Suppressor macrophage treated with lipopolysaccharide for 4 hours (primary cell): ENCODE results near the gene ATXN7.

Experiments
- DNase-seq: peaks from one replicate; pipeline ENCODE4 v3.0.0-alpha.2; 2020

ATXN7 gene

GRCh38 chr3:63992516-63993209 is 129.0 kb downstream of the ATXN7 start:
- DNase-seq: peak; percentile 51

GRCh38 chr3:63993653-63994079 is 130.0 kb downstream of the ATXN7 start:
- DNase-seq: peak; percentile 72

GRCh38 chr3:63995086-63995485 is 131.4 kb downstream of the ATXN7 start:
- DNase-seq: peak; percentile 88

GRCh38 chr3:63998852-63999754 is 135.4 kb downstream of the ATXN7 start:
- no peak for DNase-seq

- no peak for DNase-seq
These were observed 136.9 kb downstream of the ATXN7 start for GRCh38 chr3:64000453-64001055.

- DNase-seq: no peak
These were observed 138.6 kb downstream of the ATXN7 start for GRCh38 chr3:64002233-64002632.

GRCh38 chr3:64003589-64003988 is 139.9 kb downstream of the ATXN7 start:
- DNase-seq: no peak

- no peak for DNase-seq
These were observed 144.3 kb downstream of the ATXN7 start for GRCh38 chr3:64008017-64008416.

GRCh38 chr3:64008487-64009351 is 145.1 kb downstream of the ATXN7 start:
- DNase-seq: no peak

- no peak for DNase-seq
These were observed 145.9 kb downstream of the ATXN7 start for GRCh38 chr3:64009528-64009927.

GRCh38 chr3:64010199-64010598 is 146.5 kb downstream of the ATXN7 start:
- DNase-seq: no peak

GRCh38 chr3:64011685-64012084 is 148.0 kb downstream of the ATXN7 start:
- no peak for DNase-seq

- no peak for DNase-seq
These were observed 153.4 kb downstream of the ATXN7 start for GRCh38 chr3:64016941-64017620.

- DNase-seq: no peak
These were observed 155.6 kb downstream of the ATXN7 start for GRCh38 chr3:64019271-64019670.

- no peak for DNase-seq
These were observed 156.2 kb downstream of the ATXN7 start for GRCh38 chr3:64019879-64020278.

GRCh38 chr3:64021922-64022321 is 158.3 kb downstream of the ATXN7 start:
- no peak for DNase-seq

GRCh38 chr3:64022451-64023186 is 159.0 kb downstream of the ATXN7 start:
- DNase-seq: peak; percentile 16

- DNase-seq: peak; percentile 93
These were observed 159.7 kb downstream of the ATXN7 start, which contains the start of gene PSMD6 for GRCh38 chr3:64023187-64023860. Gene PSMD6, minus strand, starts transcription at chr3:64023494. Its CDS starts 75 bp downstream, at chr3:64023419.

GRCh38 chr3:64023861-64024223 is 160.2 kb downstream of the ATXN7 start:
- DNase-seq: no peak

- no peak for DNase-seq
These were observed 162.7 kb downstream of the ATXN7 start for GRCh38 chr3:64026346-64026745.

- no peak for DNase-seq
These were observed 164.0 kb downstream of the ATXN7 start for GRCh38 chr3:64027658-64028057.
